ENCODE measurements around the gene FGFR4. TPM values are rescaled to one million over a fixed set of nuclear protein-coding genes. Genes with fewer than 3 reads are reported as not detected.

FGFR4 gene
- polyA plus RNA-seq, 1 donor (not counting 4 experiments of a cell fraction or from before 2014, with no cell fraction given), result 0.62 TPM

DNA sequence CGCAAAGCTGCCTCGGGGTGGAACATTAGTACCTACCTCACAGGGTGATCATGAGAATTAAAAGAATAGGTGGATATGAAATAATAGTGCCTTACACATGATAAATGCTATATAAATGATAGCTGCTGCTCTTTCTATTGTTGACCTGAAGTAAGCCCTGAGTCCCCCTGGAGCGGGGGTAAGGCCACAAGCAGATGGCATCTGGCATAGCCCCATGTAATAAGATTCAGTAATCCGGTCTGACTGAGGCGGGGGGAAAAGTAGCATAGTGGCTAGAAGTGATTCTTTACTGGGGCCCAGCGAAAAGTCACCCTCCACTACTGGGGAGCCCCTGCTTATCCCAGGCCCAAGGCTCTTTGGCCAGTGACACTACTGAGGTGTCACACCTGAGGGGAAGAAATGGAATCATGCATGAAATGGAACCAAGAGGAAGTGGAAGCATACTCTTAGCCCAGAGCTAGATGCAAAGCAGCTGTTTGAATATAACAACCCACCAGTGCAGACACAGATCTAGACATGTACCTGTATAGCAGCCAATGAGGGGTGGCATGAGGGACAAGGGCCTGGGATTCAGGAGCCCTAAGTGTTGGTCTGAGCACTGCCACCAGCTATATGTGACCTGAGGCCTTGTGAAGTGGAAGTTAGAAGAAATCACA, 16.1 kb upstream of the FGFR4 start:
- Histone ChIP-seq H3K9me1 (ENCODE audit: control insufficient read depth, extremely low read depth, insufficient read depth, low read length) (no peaks in the 10 kb centered on the region), H3K36me3 (ENCODE audit: control insufficient read depth in 2 of 2, extremely low read depth in 1 of 2, insufficient read depth in 2 of 2, low read length in 2 of 2) (no peaks in the 10 kb centered on the region), H3K4me1 (ENCODE audit: control insufficient read depth, extremely low read depth, insufficient read depth, low read length) (peaks cover 14% of the 10 kb centered on the region), H3K4me3 (ENCODE audit: control insufficient read depth in 2 of 3, extremely low read depth in 1 of 3, insufficient read depth in 2 of 3, low read depth in 1 of 3, low read length in 3 of 3) (no peak overlapping the region), H3K79me2 (ENCODE audit: control insufficient read depth, insufficient read depth, low read length) (no peaks in the 10 kb centered on the region), H4K20me1 (ENCODE audit: control insufficient read depth, extremely low read depth, insufficient read depth, low read length) (no peaks in the 10 kb centered on the region), H3K27me3 (ENCODE audit: control insufficient read depth, extremely low read depth, insufficient read depth, low read length) (no peaks in the 10 kb centered on the region), H3K9ac (ENCODE audit: control insufficient read depth, extremely low read depth, insufficient read depth, low read length) (no peak overlapping the region), H3K4me2 (ENCODE audit: control insufficient read depth, extremely low read depth, insufficient read depth, low read depth, low read length) (no peak overlapping the region), H3K27ac (ENCODE audit: control insufficient read depth, insufficient read depth, low read length) (no peak overlapping the region), H3K9me3 (ENCODE audit: control insufficient read depth, low read depth, low read length) (no peaks in the 10 kb centered on the region), H2AFZ (ENCODE audit: control insufficient read depth, low read length) (no peak overlapping the region)
- dilution Hi-C loops (cut with MboI; ENCODE audit: extremely low pct_ligation_motif_present, low sequenced_read_pairs), result no loop called here
- DNase-seq (ENCODE audit: low read depth, low spot score) (no peak), FAIRE-seq (no peak)
- TF ChIP-seq, protein P1, sequence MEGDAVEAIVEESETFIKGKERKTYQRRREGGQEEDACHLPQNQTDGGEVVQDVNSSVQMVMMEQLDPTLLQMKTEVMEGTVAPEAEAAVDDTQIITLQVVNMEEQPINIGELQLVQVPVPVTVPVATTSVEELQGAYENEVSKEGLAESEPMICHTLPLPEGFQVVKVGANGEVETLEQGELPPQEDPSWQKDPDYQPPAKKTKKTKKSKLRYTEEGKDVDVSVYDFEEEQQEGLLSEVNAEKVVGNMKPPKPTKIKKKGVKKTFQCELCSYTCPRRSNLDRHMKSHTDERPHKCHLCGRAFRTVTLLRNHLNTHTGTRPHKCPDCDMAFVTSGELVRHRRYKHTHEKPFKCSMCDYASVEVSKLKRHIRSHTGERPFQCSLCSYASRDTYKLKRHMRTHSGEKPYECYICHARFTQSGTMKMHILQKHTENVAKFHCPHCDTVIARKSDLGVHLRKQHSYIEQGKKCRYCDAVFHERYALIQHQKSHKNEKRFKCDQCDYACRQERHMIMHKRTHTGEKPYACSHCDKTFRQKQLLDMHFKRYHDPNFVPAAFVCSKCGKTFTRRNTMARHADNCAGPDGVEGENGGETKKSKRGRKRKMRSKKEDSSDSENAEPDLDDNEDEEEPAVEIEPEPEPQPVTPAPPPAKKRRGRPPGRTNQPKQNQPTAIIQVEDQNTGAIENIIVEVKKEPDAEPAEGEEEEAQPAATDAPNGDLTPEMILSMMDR (optimal IDR thresholded peaks at IDR 0.05 in 1 of 3, IDR thresholded peaks at IDR 0.05 in 1 of 3, conservative IDR thresholded peaks at IDR 0.05 in 1 of 3; ENCODE audit: extremely low read depth in 1 of 3, insufficient read depth in 2 of 3, low read length in 3 of 3), result no peak
- TF ChIP-seq EZH2 (IDR thresholded peaks at IDR 0.05; ENCODE audit: low read length), result no peak

DNA sequence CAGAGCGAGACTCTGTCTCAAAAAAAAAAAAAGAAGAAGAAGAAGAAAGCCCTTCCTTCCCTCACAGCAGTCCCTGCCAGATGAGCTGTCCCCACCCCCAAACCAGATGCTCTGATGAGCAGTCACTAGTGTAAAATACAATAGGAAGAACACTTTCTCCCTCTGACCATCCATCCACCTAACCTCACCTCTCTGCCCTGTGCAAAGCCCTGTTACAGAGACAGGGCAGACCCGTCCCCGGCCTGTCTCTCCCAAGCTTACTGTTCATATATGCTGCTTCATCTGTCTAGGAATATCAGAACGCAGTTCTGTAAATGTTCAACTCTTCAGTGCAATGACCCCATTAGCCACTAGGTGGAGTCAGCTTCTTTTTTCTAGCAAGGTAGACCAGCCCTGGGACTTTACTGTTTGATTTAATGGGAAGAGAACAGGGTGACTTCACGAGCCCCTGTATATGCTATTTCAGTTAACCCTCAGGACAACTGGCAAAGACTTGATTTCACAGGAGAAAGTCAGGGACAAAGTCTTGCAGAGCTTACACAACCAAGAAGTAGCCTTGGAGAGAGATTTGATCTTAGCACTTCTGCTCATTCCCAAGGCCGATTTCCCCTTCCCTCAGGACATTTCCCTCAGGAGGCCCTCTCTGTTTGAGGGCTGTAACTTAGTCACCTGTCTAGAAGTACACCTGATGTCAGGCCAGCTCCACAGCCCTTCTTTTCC, 14.9 kb upstream of the FGFR4 start:
- FAIRE-seq, result peak; percentile 85
- dilution Hi-C loops (cut with MboI; ENCODE audit: extremely low pct_ligation_motif_present, low sequenced_read_pairs), result no loop called here
- Histone ChIP-seq H3K4me3 (ENCODE audit: control insufficient read depth in 2 of 3, extremely low read depth in 1 of 3, insufficient read depth in 2 of 3, low read depth in 1 of 3, low read length in 3 of 3) (no peak overlapping the region), H3K9me1 (ENCODE audit: control insufficient read depth, extremely low read depth, insufficient read depth, low read length) (no peaks in the 10 kb centered on the region), H3K4me1 (ENCODE audit: control insufficient read depth, extremely low read depth, insufficient read depth, low read length) (peaks cover 14% of the 10 kb centered on the region), H3K4me2 (ENCODE audit: control insufficient read depth, extremely low read depth, insufficient read depth, low read depth, low read length) (no peak overlapping the region), H3K27ac (ENCODE audit: control insufficient read depth, insufficient read depth, low read length) (no peak overlapping the region), H3K9me3 (ENCODE audit: control insufficient read depth, low read depth, low read length) (no peaks in the 10 kb centered on the region), H3K9ac (ENCODE audit: control insufficient read depth, extremely low read depth, insufficient read depth, low read length) (no peak overlapping the region), H3K79me2 (ENCODE audit: control insufficient read depth, insufficient read depth, low read length) (no peaks in the 10 kb centered on the region), H2AFZ (ENCODE audit: control insufficient read depth, low read length) (no peak overlapping the region), H4K20me1 (ENCODE audit: control insufficient read depth, extremely low read depth, insufficient read depth, low read length) (no peaks in the 10 kb centered on the region), H3K27me3 (ENCODE audit: control insufficient read depth, extremely low read depth, insufficient read depth, low read length) (no peaks in the 10 kb centered on the region), H3K36me3 (ENCODE audit: control insufficient read depth in 2 of 2, extremely low read depth in 1 of 2, insufficient read depth in 2 of 2, low read length in 2 of 2) (no peaks in the 10 kb centered on the region)
- DNase-seq (ENCODE audit: low read depth, low spot score), result peak; percentile 59
- TF ChIP-seq, protein P1 (optimal IDR thresholded peaks at IDR 0.05 in 1 of 3, IDR thresholded peaks at IDR 0.05 in 1 of 3, conservative IDR thresholded peaks at IDR 0.05 in 1 of 3; ENCODE audit: extremely low read depth in 1 of 3, insufficient read depth in 2 of 3, low read length in 3 of 3), result peak; percentile 61 to 93 (median 71)
- no peak for TF ChIP-seq EZH2 (IDR thresholded peaks at IDR 0.05; ENCODE audit: low read length)
